ENCODE measurements around the gene NBDY. TPM values are rescaled to one million over a fixed set of nuclear protein-coding genes. Genes with fewer than 3 reads are reported as not detected.

Gene NBDY
- total RNA-seq, 1 experiment from 2014 or later, result 14.5 TPM

- no peak for DNase-seq (ENCODE audit: low read depth)
Measured at GRCh38 chrX:56784666-56785065, 55.6 kb downstream of the NBDY start.

- no peak for DNase-seq (ENCODE audit: low read depth)
Measured at GRCh38 chrX:56785442-56785841, 56.4 kb downstream of the NBDY start.

DNA sequence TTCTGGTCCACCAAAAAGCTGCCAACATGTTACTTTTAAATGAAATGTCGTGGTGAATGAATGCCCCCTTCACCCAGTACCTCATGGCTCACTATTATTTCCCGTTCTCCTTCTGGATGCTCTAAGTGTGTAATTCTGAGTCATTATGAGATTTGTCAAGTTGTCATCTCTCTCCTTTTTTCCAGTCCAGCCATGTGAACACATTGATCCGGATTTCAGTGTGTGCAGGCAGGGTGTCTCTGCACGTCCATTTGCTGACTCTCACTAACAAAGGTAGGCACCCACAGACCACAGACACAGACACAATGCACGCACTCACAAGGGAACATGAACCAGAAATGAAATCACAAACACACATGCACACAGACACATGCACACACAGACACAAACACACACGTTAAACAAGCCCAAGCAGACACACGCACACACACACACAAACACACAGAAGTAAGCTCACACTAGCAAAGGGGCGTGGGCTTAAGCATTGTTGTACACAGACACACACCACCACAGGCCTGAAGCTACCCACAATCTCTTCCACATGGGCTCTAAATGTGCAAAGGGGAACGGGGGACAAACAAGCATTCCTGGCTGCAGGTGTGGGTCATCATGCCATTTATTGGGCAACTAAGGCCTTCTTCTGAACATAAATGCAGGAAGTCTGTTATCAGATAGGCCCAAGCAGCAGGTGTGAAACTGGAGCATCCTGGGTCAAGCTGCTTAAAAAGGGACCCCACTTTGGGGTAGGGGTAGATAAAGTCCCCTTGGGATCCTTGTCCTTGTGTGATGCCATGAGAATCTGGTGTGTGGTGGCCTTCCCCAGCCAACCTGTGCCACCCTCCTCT, 58.1 kb downstream of the NBDY start:
- DNase-seq (ENCODE audit: low read depth), result no peak

DNA sequence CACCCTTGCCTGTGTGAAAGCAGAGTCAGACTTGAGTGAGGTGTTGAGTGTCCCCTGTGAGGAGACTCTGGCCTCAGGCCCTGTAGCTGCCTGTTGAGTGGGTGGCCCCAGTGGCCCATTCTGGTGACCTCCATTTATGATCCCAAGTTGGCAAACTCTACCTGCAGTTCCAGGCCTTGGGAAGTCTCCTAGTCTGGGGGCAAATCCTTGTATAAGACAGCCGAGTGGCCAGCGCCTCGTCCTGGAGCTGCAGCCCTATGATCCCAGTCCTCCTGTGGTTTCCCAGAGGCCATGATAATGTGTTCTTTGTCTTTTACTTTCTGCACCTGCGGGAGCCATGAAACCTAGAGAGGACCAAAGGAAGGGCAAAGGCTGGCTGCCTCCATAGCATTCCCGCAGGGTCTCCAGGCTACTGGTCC, 58.7 kb downstream of the NBDY start:
- no peak for DNase-seq (ENCODE audit: low read depth)

DNA sequence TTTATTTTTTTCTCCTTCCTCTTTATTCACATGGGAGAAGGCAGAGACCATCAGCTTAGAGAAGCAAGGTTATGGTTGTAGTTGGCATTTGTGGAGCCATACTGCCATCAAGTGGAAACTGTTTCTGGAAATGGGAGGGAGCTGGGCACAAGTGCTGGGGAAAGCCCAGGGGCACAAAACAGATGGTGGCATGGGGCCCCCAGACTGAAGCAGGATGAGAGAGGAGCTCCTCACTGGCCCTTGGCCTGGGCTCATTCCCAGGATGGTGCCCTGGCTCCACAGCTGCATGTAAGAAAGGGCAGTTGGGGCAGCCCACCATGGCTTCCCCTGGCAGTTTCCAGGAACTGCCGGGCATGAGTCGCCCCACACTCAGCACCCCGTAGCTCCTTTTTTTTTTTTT, 59.2 kb downstream of the NBDY start:
- DNase-seq (ENCODE audit: low read depth), result no peak

DNA sequence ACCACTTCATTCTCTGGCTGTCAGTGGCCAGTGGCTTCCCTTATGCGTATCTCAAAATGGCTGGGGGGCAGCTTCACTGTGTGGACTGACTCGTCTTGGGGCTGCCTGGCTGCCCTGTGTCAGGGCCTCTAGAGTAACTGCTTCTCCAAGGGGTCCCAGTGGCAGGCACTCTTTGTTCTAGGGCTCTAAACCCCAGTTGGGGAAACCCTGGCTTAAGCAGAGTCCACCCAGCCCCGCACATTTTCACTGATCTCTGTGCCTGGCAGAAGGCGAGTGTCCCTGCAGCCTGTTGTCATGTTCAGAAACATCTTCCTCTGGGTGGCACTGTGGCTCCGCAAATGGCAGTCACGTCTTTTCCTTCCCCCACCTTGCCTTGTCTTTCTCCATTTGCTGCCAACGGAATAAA, 59.7 kb downstream of the NBDY start:
- no peak for DNase-seq (ENCODE audit: low read depth)

GRCh38 chrX:56789518-56790070, 60.6 kb downstream of the NBDY start:
- DNase-seq (ENCODE audit: low read depth), result no peak

DNA sequence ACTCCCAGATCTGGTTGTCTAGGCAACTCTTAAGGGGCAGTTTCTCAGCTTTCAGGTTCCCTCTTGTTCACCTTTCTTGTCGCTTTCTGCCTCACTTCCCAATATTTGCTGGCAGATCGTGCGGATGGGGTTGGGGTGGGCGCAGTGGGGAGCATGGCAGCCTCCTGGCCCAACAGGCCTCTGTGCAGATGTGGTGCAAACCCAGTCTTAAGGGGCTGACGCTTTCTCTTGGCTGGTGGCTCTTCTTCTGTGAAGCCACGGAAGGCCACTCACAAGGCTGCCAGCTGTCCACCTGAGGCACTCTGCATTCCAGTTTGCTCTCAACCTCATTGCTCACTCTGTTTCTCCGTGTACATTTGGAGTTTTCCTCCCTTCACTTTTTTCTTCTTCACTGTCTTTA, 61.7 kb downstream of the NBDY start:
- no peak for DNase-seq (ENCODE audit: low read depth)

DNA sequence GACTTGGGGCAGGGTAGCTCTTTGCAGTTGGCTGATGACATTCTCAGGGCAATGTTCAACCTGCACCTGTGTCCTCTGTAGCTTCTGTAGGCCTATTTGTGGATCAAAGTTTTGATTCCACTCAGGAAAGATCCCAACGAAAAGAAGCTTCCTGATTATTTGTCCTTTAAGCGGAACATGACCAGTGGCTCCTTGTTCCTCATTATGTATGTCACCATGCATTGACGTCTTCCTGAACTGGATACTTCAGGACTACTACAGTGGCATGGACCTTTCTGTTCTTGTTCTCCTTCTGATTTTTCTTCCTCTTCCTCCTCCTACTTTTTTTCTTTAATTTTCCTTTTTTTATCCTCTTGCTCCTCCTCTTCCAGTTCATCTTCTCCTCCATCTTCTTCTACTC, 62.4 kb downstream of the NBDY start:
- DNase-seq (ENCODE audit: low read depth), result no peak

GRCh38 chrX:56792270-56793111, 63.4 kb downstream of the NBDY start:
- DNase-seq (ENCODE audit: low read depth), result no peak

DNA sequence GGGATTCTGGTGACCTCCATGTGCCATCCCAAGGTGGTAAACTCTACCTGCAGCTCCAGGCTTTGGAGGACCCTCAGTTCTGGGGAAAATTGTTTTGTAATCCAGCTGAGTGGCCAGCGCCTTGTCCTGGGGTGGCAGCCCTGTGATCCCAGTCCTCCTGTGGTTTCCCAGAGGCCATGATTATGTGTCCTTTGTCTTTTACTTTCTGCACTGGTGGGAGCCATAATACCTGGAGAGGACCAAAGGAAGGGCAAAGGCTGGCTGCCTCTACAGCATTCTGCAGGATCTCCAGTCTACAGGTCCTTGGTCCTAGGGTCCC, 64.0 kb downstream of the NBDY start:
- DNase-seq (ENCODE audit: low read depth), result no peak

DNA sequence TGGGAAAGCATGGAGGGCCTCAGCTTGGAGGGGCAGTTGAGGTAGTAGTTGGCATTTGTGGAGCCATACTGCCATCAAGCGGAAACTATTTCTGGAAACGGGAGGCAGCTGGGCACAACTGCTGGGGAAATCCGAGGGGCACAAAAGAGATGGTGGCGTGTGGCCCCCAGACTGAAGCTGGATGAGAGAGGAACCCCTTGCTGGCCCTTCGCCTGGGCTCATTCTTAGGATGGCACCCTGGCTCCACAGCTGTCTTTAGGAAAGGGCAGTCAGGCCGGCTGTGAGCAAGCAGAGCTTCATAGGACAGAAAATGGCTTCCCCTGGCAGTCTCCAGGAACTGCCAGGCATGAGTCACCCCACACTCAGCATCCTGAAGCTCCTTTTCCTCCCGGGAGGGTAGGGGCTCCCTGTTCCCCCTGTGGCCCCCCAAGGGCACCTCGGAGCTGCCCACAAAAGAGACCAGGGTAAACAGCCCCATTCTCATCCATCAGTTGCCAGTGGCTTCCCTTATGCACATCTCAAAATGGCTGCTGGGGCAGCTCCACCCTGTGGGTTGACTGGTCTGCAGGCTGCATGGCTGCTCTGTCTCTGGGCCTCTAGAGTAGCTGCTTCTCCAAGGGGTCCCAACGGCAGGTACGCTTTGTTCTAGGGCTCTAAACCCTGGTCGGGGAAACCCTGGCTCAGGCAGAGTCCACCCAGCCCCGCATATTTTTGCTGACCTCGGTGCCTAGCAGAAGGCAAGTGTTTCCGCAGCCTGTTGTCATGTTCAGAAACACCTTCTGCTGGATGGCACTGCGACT, 64.7 kb downstream of the NBDY start:
- DNase-seq (ENCODE audit: low read depth), result peak; percentile 29

- no peak for DNase-seq (ENCODE audit: low read depth)
Measured at GRCh38 chrX:56794404-56795230, 65.6 kb downstream of the NBDY start.

GRCh38 chrX:56795309-56795868, 66.3 kb downstream of the NBDY start:
- DNase-seq (ENCODE audit: low read depth), result no peak

GRCh38 chrX:56796641-56797395, 67.8 kb downstream of the NBDY start:
- DNase-seq (ENCODE audit: low read depth), result no peak

DNA sequence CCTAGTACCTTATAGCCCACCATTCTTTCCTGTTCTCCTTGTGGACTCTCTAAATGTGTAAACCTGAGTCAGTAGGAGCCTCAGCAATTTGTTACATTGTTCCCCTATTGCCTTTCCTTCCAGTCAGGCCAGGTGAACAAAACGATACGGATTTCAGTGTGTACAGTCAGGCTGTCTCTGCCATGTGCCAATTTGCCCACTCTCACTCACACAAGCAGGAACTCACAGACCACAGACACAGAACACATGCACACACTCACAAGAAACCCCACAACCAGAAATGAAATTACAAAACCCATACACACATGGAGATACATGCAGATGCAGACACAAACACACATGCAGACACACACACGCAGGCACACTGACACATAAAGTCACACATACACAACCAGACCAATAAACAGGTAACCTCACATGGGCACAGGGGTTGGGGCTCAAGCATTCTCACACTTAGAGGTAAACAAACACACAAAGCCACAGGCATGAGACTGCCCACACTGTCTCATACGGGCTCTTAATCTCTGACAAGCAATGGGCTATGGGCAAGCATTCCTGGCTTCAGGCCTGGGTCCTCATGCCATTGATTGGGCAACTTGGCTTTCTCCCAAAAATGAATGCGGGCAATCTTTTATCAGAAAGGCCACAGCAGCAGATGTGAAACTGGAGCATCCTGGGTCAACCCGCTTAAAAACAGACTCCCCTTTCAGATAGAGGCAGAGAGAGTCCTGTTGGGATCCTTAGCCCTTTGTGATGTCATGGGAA, 68.7 kb downstream of the NBDY start:
- DNase-seq (ENCODE audit: low read depth), result peak; percentile 48

GRCh38 chrX:56798339-56798711, 69.3 kb downstream of the NBDY start:
- no peak for DNase-seq (ENCODE audit: low read depth)

DNA sequence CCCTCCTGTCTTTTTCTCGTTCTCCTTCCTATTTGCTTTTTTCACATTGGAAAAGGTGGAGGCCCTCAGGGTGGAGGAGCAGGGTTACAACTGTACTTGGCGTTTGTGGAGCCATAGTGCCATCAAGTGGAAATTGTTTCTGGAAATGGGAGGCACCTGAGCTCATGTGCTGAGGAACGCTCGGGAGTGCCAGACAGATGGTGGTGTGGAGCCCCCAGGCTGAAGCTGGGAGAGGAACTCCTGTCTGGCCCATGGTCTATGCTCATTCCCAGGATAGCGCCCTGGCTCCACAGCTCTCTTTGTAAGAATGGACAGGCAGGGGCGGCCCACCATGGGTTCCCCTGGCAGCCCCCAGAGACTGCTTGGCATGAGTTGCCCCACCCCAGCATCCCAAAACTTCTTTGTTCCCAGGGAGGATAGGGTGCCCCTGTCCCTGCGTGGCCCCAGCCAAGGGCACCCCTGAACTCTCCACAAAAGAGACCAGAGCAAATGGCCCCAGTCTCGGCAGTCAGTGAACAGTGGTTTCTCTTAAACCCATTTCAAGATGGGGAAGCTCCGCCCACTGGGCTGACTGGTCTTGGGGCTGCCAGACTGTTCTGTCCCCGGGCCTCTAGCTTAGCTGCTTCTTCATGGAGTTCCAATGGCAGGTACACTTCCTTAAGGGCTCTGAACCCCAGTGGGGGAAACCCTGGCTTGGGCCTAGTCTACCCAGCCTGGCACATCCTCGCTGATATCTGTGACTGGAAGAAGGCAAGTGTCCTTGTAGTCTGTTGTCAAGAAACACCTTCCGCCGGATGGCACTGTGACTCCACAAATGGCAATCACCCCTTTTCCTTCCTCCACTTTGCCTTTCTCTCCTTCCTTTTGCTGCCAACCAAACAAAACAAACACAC, 70.1 kb downstream of the NBDY start:
- no peak for DNase-seq (ENCODE audit: low read depth)

Data from M059J (cell line).